ENCODE results near the gene F2RL2. TPM values are rescaled to one million over a fixed set of nuclear protein-coding genes. Genes with fewer than 3 reads are reported as not detected.

Gene F2RL2
- total and polyA plus RNA-seq, 2 of the 4 experiments (the other 2 are of a cell fraction): 21.7 to 32.8 TPM

DNA sequence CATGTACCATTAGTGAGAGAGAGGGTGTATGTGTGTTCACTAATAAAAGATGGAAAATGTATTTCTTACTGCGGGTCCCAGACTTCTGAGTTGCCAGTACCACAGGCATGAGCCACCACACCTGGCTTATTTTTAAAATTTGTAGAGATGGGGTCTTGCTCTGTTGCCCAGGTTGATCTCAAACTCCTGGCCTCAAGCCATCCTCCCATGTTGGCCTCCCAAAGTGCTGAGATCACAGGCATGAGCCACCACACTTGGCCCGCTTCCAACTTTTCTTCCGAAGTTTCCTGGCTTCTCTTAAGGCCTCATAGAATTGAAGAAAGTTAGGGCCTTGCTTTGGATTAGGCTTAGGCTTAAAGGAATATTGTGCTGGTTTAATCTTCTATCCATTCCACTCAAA, 40.4 kb upstream of the F2RL2 start:
- Histone ChIP-seq H3K79me1 (ENCODE audit: low read depth in 1 of 2, low read length in 2 of 2) (no peaks in the 10 kb centered on the region), H3K4me2 (ENCODE audit: low read depth, low read length) (no peak overlapping the region), H2BK120ac (ENCODE audit: low read depth, low read length) (no peak overlapping the region), H2AK5ac (ENCODE audit: low read depth, low read length) (no peak overlapping the region), H2BK15ac (ENCODE audit: low read depth, low read length) (no peak overlapping the region), H3K27ac (ENCODE audit: insufficient read depth, low read length) (no peak overlapping the region), H3K9me1 (ENCODE audit: insufficient read depth, low read length) (no peaks in the 10 kb centered on the region), H4K20me1 (ENCODE audit: insufficient read depth, low read length) (no peaks in the 10 kb centered on the region), H3K4me1 (ENCODE audit: control insufficient read depth, insufficient read depth, low read length) (peaks cover 3% of the 10 kb centered on the region; the same call in 1 of the 2 replicates), H3K56ac (ENCODE audit: extremely low read depth, insufficient read depth, low read length) (no peak overlapping the region), H2BK20ac (ENCODE audit: low read depth, low read length) (no peak overlapping the region), H3K27me3 (ENCODE audit: control insufficient read depth, insufficient read depth, low read length) (no peaks in the 10 kb centered on the region), H3K4me3 (ENCODE audit: insufficient read depth, low read depth, low read length) (no peak overlapping the region), H2AFZ (replicated peaks; ENCODE audit: low read length, poor library complexity) (no peak overlapping the region), H3K4ac (ENCODE audit: low read depth, low read length) (no peak overlapping the region), H3K14ac (replicated peaks; ENCODE audit: low read depth, low read length) (no peak overlapping the region), H3K23ac (ENCODE audit: low read depth, low read length) (no peak overlapping the region), H3K18ac (ENCODE audit: low read depth, low read length) (no peak overlapping the region), H4K8ac (ENCODE audit: low read depth in 2 of 2, low read length in 2 of 2) (no peak overlapping the region), H2BK5ac (ENCODE audit: low read depth, low read length, poor library complexity, severe bottlenecking) (no peak overlapping the region), H4K91ac (ENCODE audit: insufficient read depth, low read depth, low read length) (no peak overlapping the region), H3K36me3 (ENCODE audit: control insufficient read depth, insufficient read depth, low read length) (no peaks in the 10 kb centered on the region), H3K9me3 (ENCODE audit: control insufficient read depth, insufficient read depth, low read length) (no peaks in the 10 kb centered on the region), H4K5ac (ENCODE audit: low read depth, low read length) (no peak overlapping the region), H2AK9ac (replicated peaks; ENCODE audit: low read depth, low read length, poor library complexity) (no peak overlapping the region), H3K9ac (ENCODE audit: low read depth, low read length) (no peak overlapping the region)
- TF ChIP-seq RFX5 (IDR thresholded peaks at IDR 0.05; ENCODE audit: low read depth, low read length) (no peak), RAD21 (IDR thresholded peaks at IDR 0.05; ENCODE audit: low read length) (no peak), BHLHE40 (IDR thresholded peaks at IDR 0.05; ENCODE audit: low read depth, low read length) (no peak), CHD1 (IDR thresholded peaks at IDR 0.05; ENCODE audit: low read depth, low read length) (no peak), FOS (IDR thresholded peaks at IDR 0.05; ENCODE audit: low read depth, low read length) (no peak)
- TF ChIP-seq, protein P1, sequence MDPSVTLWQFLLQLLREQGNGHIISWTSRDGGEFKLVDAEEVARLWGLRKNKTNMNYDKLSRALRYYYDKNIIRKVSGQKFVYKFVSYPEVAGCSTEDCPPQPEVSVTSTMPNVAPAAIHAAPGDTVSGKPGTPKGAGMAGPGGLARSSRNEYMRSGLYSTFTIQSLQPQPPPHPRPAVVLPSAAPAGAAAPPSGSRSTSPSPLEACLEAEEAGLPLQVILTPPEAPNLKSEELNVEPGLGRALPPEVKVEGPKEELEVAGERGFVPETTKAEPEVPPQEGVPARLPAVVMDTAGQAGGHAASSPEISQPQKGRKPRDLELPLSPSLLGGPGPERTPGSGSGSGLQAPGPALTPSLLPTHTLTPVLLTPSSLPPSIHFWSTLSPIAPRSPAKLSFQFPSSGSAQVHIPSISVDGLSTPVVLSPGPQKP (IDR thresholded peaks at IDR 0.05; ENCODE audit: borderline replicate concordance, low read depth, low read length): no peak
- no TSS peak for BruUV-seq (replicated peaks)
- no CpG with 5 or more reads among the region's 3 CpGs for WGBS, 2 experiments (ENCODE audit: extremely low coverage in 2 of 2, insufficient read length in 1 of 2)
- intact Hi-C loops (cut with micrococcal nuclease): no loop called here
- in situ Hi-C loops (cut with MboI; ENCODE audit: low sequenced_read_pairs): no loop called here
- dilution Hi-C loops (cut with HindIII; ENCODE audit: low sequenced_read_pairs, unreplicated experiment): no loop called here
- ChIA-PET POLR2A (ENCODE audit: unreplicated experiment) (no interaction called here), CTCF (no interaction called here)
- ATAC-seq (ENCODE audit: low read depth) (no peak), DNase-seq (no peak)

All from IMR-90 (cell line).